Measurements from ENCODE around the gene NKIRAS2. TPM values are rescaled to one million over a fixed set of nuclear protein-coding genes. Genes with fewer than 3 reads are reported as not detected.
"Not testable (repeated sequence)": the region's sequence is repeated elsewhere in the genome, so short reads cannot be mapped to it uniquely, and the experiment has no call there.

NKIRAS2 gene
- total RNA-seq, 1 experiment from 2014 or later, result 28.4 TPM

GRCh38 chr17:42002175-42002791 is 17.6 kb upstream of the NKIRAS2 start:
- no peak for DNase-seq
- Histone ChIP-seq H3K79me2 (ENCODE audit: low read length) (peaks cover 69% of the 10 kb centered on the region), H3K9me2 (replicated peaks; ENCODE audit: insufficient read depth, low read length) (no peaks in the 10 kb centered on the region), H3K27ac (ENCODE audit: low read length) (peak overlapping the region; percentile 65), H3K36me3 (ENCODE audit: insufficient read depth, low read length) (peaks cover 35% of the 10 kb centered on the region), H3K4me3 (ENCODE audit: low read length) (no peak overlapping the region), H3K9ac (ENCODE audit: low read length) (no peak overlapping the region), H3K4me2 (ENCODE audit: low read depth, low read length, poor library complexity, severe bottlenecking) (no peak overlapping the region), H4K20me1 (ENCODE audit: insufficient read depth, low read depth, low read length) (0 out of 2 replicates have a peak, but pooled peaks cover 2% of the 10 kb centered on the region), H3K27me3 (ENCODE audit: low read length) (no peaks in the 10 kb centered on the region), H2AFZ (ENCODE audit: low read length) (no peak overlapping the region), H3K4me1 (ENCODE audit: low read length) (peaks cover 71% of the 10 kb centered on the region), H3K9me3 (ENCODE audit: low read length) (no peaks in the 10 kb centered on the region)

- no peaks in the 10 kb centered on the region for H3K9me3 ChIP-seq (ENCODE audit: low read length)
- H3K9me2 ChIP-seq (replicated peaks; ENCODE audit: insufficient read depth, low read length), result no peaks in the 10 kb centered on the region
- H3K27me3 ChIP-seq (ENCODE audit: low read length), result no peaks in the 10 kb centered on the region
- peaks cover 75% of the 10 kb centered on the region for H3K79me2 ChIP-seq (ENCODE audit: low read length)
- H3K9ac ChIP-seq (ENCODE audit: low read length), result no peak overlapping the region
- peak overlapping the region; percentile 65 for H3K27ac ChIP-seq (ENCODE audit: low read length)
- no peak for DNase-seq
- peaks cover 35% of the 10 kb centered on the region for H3K36me3 ChIP-seq (ENCODE audit: insufficient read depth, low read length)
- H3K4me1 ChIP-seq (ENCODE audit: low read length), result peaks cover 66% of the 10 kb centered on the region
- H3K4me2 ChIP-seq (ENCODE audit: low read depth, low read length, poor library complexity, severe bottlenecking), result no peak overlapping the region
- H2AFZ ChIP-seq (ENCODE audit: low read length), result no peak overlapping the region
- H4K20me1 ChIP-seq (ENCODE audit: insufficient read depth, low read depth, low read length), result 0 out of 2 replicates have a peak, but pooled peaks cover 2% of the 10 kb centered on the region
- no peak overlapping the region for H3K4me3 ChIP-seq (ENCODE audit: low read length)
Measured at GRCh38 chr17:42002792-42003301, 17.0 kb upstream of the NKIRAS2 start.

DNA sequence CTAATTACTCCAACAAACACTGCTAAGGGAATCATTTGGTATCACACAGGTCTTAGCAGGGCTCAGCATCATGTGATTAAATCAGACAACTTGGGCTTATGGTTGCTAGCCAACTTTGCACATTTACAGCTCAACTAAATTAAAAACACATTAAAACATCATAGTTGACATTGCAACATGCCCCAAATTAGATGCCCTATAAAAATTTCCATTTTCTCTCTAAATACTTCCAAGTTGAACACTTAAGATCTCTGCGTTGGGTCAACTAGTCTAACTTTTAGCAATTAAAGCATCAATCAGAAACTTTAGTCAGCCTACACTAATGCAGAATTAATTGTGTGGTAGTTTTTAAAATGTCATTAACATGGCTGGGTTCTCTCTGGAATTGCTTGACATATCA is 14.7 kb upstream of the NKIRAS2 start:
- H3K4me3 ChIP-seq (ENCODE audit: low read length), result no peak overlapping the region
- peak overlapping the region; percentile 65 for H3K27ac ChIP-seq (ENCODE audit: low read length)
- peaks cover 34% of the 10 kb centered on the region for H3K36me3 ChIP-seq (ENCODE audit: insufficient read depth, low read length)
- no peak overlapping the region for H3K9ac ChIP-seq (ENCODE audit: low read length)
- peaks cover 11% of the 10 kb centered on the region; the same call in 1 of the 2 replicates for H4K20me1 ChIP-seq (ENCODE audit: insufficient read depth, low read depth, low read length)
- no peaks in the 10 kb centered on the region for H3K9me3 ChIP-seq (ENCODE audit: low read length)
- H3K9me2 ChIP-seq (replicated peaks; ENCODE audit: insufficient read depth, low read length), result no peaks in the 10 kb centered on the region
- no peak overlapping the region for H3K4me2 ChIP-seq (ENCODE audit: low read depth, low read length, poor library complexity, severe bottlenecking)
- DNase-seq, result no peak
- peaks cover 49% of the 10 kb centered on the region for H3K4me1 ChIP-seq (ENCODE audit: low read length)
- H3K27me3 ChIP-seq (ENCODE audit: low read length), result no peaks in the 10 kb centered on the region
- no peak overlapping the region for H2AFZ ChIP-seq (ENCODE audit: low read length)
- peaks cover 95% of the 10 kb centered on the region for H3K79me2 ChIP-seq (ENCODE audit: low read length)

DNA sequence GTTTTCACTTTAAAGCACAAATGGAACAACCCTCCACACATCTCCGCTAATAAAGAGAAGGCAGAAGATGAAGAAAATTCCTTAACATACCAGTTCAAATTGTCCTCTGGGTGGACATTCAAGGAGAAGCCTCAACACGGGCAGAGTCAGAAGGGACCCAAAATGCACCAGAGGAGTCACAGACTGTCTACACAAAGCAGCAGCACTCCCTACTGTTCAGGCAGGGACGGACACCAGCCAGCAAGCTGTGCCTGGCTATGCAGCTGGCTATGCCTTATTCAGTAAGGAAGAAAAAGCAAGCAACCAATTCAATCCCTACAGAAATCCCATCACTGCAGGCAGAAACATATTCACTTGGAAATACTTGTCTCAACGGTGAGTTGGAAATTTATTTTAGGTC is 10.7 kb upstream of the NKIRAS2 start:
- peak; percentile 60 for DNase-seq

GRCh38 chr17:42010266-42010680 is 9.6 kb upstream of the NKIRAS2 start:
- H2AFZ ChIP-seq (ENCODE audit: low read length); H3K9me2 ChIP-seq (replicated peaks; ENCODE audit: insufficient read depth, low read length); H3K27me3 ChIP-seq (ENCODE audit: low read length); H3K9ac ChIP-seq (ENCODE audit: low read length); H3K4me2 ChIP-seq (ENCODE audit: low read depth, low read length, poor library complexity, severe bottlenecking); H3K36me3 ChIP-seq (ENCODE audit: insufficient read depth, low read length); H3K27ac ChIP-seq (ENCODE audit: low read length); H3K9me3 ChIP-seq (ENCODE audit: low read length); DNase-seq; H3K4me3 ChIP-seq (ENCODE audit: low read length): not testable (repeated sequence)
- Histone ChIP-seq H3K4me1 (ENCODE audit: low read length) (peaks cover 14% of the 10 kb centered on the region), H3K79me2 (ENCODE audit: low read length) (peaks cover 96% of the 10 kb centered on the region), H4K20me1 (ENCODE audit: insufficient read depth, low read depth, low read length) (peaks cover 16% of the 10 kb centered on the region; the same call in 1 of the 2 replicates)

More for the DNA sequence above, 10.7 kb upstream of the NKIRAS2 start:
- no peaks in the 10 kb centered on the region for H3K9me3 ChIP-seq (ENCODE audit: low read length)
- peaks cover 16% of the 10 kb centered on the region for H3K4me1 ChIP-seq (ENCODE audit: low read length)
- no peaks in the 10 kb centered on the region for H3K27me3 ChIP-seq (ENCODE audit: low read length)
- H3K4me3 ChIP-seq (ENCODE audit: low read length), result no peak overlapping the region
- peaks cover 16% of the 10 kb centered on the region; the same call in 1 of the 2 replicates for H4K20me1 ChIP-seq (ENCODE audit: insufficient read depth, low read depth, low read length)
- H3K36me3 ChIP-seq (ENCODE audit: insufficient read depth, low read length), result no peaks in the 10 kb centered on the region
- peak overlapping the region; percentile 14; the same call in 1 of the 2 replicates for H3K27ac ChIP-seq (ENCODE audit: low read length)
- H3K9ac ChIP-seq (ENCODE audit: low read length), result no peak overlapping the region
- no peak overlapping the region for H3K4me2 ChIP-seq (ENCODE audit: low read depth, low read length, poor library complexity, severe bottlenecking)
- H2AFZ ChIP-seq (ENCODE audit: low read length), result no peak overlapping the region
- no peaks in the 10 kb centered on the region for H3K9me2 ChIP-seq (replicated peaks; ENCODE audit: insufficient read depth, low read length)
- peaks cover 96% of the 10 kb centered on the region for H3K79me2 ChIP-seq (ENCODE audit: low read length)

GRCh38 chr17:42010898-42011516 is 8.9 kb upstream of the NKIRAS2 start:
- H4K20me1 ChIP-seq (ENCODE audit: insufficient read depth, low read depth, low read length), result peaks cover 16% of the 10 kb centered on the region; the same call in 1 of the 2 replicates
- peaks cover 18% of the 10 kb centered on the region for H3K4me1 ChIP-seq (ENCODE audit: low read length)
- no peaks in the 10 kb centered on the region for H3K27me3 ChIP-seq (ENCODE audit: low read length)
- no peak overlapping the region; the same call in 1 of the 2 replicates for H3K27ac ChIP-seq (ENCODE audit: low read length)
- H3K9me2 ChIP-seq (replicated peaks; ENCODE audit: insufficient read depth, low read length), result no peaks in the 10 kb centered on the region
- H3K4me3 ChIP-seq (ENCODE audit: low read length), result no peak overlapping the region
- peaks cover 96% of the 10 kb centered on the region for H3K79me2 ChIP-seq (ENCODE audit: low read length)
- DNase-seq, result peak; percentile 58
- no peaks in the 10 kb centered on the region for H3K9me3 ChIP-seq (ENCODE audit: low read length)
- H3K36me3 ChIP-seq (ENCODE audit: insufficient read depth, low read length), result peaks cover 3% of the 10 kb centered on the region; the same call in 1 of the 2 replicates
- no peak overlapping the region for H2AFZ ChIP-seq (ENCODE audit: low read length)
- no peak overlapping the region for H3K9ac ChIP-seq (ENCODE audit: low read length)
- H3K4me2 ChIP-seq (ENCODE audit: low read depth, low read length, poor library complexity, severe bottlenecking), result no peak overlapping the region

GRCh38 chr17:42012363-42012762 is 7.5 kb upstream of the NKIRAS2 start:
- H3K9me3 ChIP-seq (ENCODE audit: low read length); H3K27me3 ChIP-seq (ENCODE audit: low read length); H3K27ac ChIP-seq (ENCODE audit: low read length); H3K4me2 ChIP-seq (ENCODE audit: low read depth, low read length, poor library complexity, severe bottlenecking); DNase-seq; H3K4me3 ChIP-seq (ENCODE audit: low read length); H3K9ac ChIP-seq (ENCODE audit: low read length); H3K9me2 ChIP-seq (replicated peaks; ENCODE audit: insufficient read depth, low read length); H3K36me3 ChIP-seq (ENCODE audit: insufficient read depth, low read length); H2AFZ ChIP-seq (ENCODE audit: low read length): not testable (repeated sequence)
- H3K4me1 ChIP-seq (ENCODE audit: low read length), result peaks cover 20% of the 10 kb centered on the region
- peaks cover 95% of the 10 kb centered on the region for H3K79me2 ChIP-seq (ENCODE audit: low read length)
- peaks cover 14% of the 10 kb centered on the region; the same call in 1 of the 2 replicates for H4K20me1 ChIP-seq (ENCODE audit: insufficient read depth, low read depth, low read length)

DNA sequence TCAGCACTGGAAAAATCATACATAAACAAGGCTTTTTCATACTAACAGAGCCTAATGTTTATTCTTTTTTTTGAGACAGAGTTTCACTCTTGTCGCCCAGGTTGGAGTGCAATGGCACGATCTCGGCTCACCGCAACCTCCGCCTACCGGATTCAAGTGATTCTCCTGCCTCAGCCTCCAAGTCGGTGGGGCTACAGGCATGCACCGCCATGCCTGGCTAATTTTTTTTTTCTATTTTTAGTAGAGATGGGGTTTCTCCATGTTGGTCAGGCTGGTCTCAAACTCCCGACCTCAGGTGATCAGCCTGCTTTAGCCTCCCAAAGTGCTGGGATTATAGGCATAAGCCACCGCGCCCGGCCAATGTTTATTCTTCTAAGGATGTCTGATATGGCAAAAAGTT is 6.2 kb upstream of the NKIRAS2 start:
- H3K4me1 ChIP-seq (ENCODE audit: low read length), result peaks cover 31% of the 10 kb centered on the region
- H2AFZ ChIP-seq (ENCODE audit: low read length); H3K9me2 ChIP-seq (replicated peaks; ENCODE audit: insufficient read depth, low read length); H3K36me3 ChIP-seq (ENCODE audit: insufficient read depth, low read length); H3K4me3 ChIP-seq (ENCODE audit: low read length); H3K9ac ChIP-seq (ENCODE audit: low read length); H3K9me3 ChIP-seq (ENCODE audit: low read length); H3K27ac ChIP-seq (ENCODE audit: low read length); H3K4me2 ChIP-seq (ENCODE audit: low read depth, low read length, poor library complexity, severe bottlenecking); H3K27me3 ChIP-seq (ENCODE audit: low read length); DNase-seq: not testable (repeated sequence)
- peaks cover 13% of the 10 kb centered on the region; the same call in 1 of the 2 replicates for H4K20me1 ChIP-seq (ENCODE audit: insufficient read depth, low read depth, low read length)
- H3K79me2 ChIP-seq (ENCODE audit: low read length), result peaks cover 96% of the 10 kb centered on the region

Measured in Karpas-422 (cell line).